ENCODE data around the gene BUD23. TPM values are rescaled to one million over a fixed set of nuclear protein-coding genes. Genes with fewer than 3 reads are reported as not detected.

BUD23 gene
- total and polyA plus RNA-seq, 9 of the 15 experiments (the other 6 are each of a cell fraction or from before 2014, with no cell fraction given): 79.5 to 270 (median 150) TPM

DNA sequence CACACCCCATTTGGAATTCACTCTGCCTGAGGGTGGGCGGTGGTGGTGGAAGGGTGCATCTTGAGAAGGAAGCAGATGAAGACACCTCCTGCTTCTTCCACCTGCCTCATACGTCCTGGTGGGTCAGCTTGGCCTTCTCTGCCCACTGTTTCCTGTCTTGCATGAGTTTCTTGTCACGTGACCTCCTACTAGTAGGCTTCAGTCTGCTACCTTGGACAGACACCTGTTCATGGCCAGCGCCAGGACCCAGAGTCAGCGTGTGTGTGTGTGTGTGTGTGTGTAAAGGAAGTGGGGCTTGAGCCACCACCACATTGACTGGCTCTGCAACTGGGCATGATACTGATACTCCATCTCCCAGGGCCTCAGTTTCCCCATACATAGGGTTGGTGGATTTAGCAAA is 32.9 kb upstream of the BUD23 start (continued):
- TF ChIP-seq, protein P1, sequence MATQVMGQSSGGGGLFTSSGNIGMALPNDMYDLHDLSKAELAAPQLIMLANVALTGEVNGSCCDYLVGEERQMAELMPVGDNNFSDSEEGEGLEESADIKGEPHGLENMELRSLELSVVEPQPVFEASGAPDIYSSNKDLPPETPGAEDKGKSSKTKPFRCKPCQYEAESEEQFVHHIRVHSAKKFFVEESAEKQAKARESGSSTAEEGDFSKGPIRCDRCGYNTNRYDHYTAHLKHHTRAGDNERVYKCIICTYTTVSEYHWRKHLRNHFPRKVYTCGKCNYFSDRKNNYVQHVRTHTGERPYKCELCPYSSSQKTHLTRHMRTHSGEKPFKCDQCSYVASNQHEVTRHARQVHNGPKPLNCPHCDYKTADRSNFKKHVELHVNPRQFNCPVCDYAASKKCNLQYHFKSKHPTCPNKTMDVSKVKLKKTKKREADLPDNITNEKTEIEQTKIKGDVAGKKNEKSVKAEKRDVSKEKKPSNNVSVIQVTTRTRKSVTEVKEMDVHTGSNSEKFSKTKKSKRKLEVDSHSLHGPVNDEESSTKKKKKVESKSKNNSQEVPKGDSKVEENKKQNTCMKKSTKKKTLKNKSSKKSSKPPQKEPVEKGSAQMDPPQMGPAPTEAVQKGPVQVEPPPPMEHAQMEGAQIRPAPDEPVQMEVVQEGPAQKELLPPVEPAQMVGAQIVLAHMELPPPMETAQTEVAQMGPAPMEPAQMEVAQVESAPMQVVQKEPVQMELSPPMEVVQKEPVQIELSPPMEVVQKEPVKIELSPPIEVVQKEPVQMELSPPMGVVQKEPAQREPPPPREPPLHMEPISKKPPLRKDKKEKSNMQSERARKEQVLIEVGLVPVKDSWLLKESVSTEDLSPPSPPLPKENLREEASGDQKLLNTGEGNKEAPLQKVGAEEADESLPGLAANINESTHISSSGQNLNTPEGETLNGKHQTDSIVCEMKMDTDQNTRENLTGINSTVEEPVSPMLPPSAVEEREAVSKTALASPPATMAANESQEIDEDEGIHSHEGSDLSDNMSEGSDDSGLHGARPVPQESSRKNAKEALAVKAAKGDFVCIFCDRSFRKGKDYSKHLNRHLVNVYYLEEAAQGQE (IDR thresholded peaks at IDR 0.05; ENCODE audit: borderline replicate concordance): 0 out of 2 replicates have a peak, but pooled peaks have one; percentile 13
- TF ChIP-seq, protein P1 (CRISPR knock-in tag; IDR thresholded peaks at IDR 0.05; ENCODE audit: low read depth): no peak
- TF ChIP-seq ZNF175 (CRISPR knock-in tag; IDR thresholded peaks at IDR 0.05; ENCODE audit: low read depth): no peak
- TF ChIP-seq, protein P2, sequence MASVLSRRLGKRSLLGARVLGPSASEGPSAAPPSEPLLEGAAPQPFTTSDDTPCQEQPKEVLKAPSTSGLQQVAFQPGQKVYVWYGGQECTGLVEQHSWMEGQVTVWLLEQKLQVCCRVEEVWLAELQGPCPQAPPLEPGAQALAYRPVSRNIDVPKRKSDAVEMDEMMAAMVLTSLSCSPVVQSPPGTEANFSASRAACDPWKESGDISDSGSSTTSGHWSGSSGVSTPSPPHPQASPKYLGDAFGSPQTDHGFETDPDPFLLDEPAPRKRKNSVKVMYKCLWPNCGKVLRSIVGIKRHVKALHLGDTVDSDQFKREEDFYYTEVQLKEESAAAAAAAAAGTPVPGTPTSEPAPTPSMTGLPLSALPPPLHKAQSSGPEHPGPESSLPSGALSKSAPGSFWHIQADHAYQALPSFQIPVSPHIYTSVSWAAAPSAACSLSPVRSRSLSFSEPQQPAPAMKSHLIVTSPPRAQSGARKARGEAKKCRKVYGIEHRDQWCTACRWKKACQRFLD (CRISPR knock-in tag; IDR thresholded peaks at IDR 0.05): no peak
- TF ChIP-seq, protein P3, sequence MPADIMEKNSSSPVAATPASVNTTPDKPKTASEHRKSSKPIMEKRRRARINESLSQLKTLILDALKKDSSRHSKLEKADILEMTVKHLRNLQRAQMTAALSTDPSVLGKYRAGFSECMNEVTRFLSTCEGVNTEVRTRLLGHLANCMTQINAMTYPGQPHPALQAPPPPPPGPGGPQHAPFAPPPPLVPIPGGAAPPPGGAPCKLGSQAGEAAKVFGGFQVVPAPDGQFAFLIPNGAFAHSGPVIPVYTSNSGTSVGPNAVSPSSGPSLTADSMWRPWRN (IDR thresholded peaks at IDR 0.05; ENCODE audit: low read depth): no peak
- TF ChIP-seq, protein P4, sequence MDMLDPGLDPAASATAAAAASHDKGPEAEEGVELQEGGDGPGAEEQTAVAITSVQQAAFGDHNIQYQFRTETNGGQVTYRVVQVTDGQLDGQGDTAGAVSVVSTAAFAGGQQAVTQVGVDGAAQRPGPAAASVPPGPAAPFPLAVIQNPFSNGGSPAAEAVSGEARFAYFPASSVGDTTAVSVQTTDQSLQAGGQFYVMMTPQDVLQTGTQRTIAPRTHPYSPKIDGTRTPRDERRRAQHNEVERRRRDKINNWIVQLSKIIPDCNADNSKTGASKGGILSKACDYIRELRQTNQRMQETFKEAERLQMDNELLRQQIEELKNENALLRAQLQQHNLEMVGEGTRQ (CRISPR knock-in tag; IDR thresholded peaks at IDR 0.05): peak; percentile 56
- no peak for TF ChIP-seq JUN (IDR thresholded peaks at IDR 0.05; ENCODE audit: borderline replicate concordance, low read depth, low read length)
- no peak for TF ChIP-seq JUN (CRISPR knock-in tag; IDR thresholded peaks at IDR 0.05; ENCODE audit: borderline replicate concordance)
- no peak for TF ChIP-seq SMARCC2 (IDR thresholded peaks at IDR 0.05; ENCODE audit: low read depth)
- no peak for TF ChIP-seq POLR2G (IDR thresholded peaks at IDR 0.05; ENCODE audit: low read depth, low read length)
- no peak for TF ChIP-seq HNRNPUL1 (IDR thresholded peaks at IDR 0.05; ENCODE audit: low read length)
- TF ChIP-seq ZNF668 (CRISPR knock-in tag; IDR thresholded peaks at IDR 0.05): no peak
- peak; percentile 90 for TF ChIP-seq TOE1 (IDR thresholded peaks at IDR 0.05; ENCODE audit: borderline replicate concordance)
- no peak for TF ChIP-seq TOE1 (CRISPR knock-in tag; IDR thresholded peaks at IDR 0.05; ENCODE audit: borderline replicate concordance, low read depth)
- TF ChIP-seq FIP1L1 (IDR thresholded peaks at IDR 0.05; ENCODE audit: low read depth, low read length, poor library complexity, severe bottlenecking): no peak
- TF ChIP-seq, protein P5, sequence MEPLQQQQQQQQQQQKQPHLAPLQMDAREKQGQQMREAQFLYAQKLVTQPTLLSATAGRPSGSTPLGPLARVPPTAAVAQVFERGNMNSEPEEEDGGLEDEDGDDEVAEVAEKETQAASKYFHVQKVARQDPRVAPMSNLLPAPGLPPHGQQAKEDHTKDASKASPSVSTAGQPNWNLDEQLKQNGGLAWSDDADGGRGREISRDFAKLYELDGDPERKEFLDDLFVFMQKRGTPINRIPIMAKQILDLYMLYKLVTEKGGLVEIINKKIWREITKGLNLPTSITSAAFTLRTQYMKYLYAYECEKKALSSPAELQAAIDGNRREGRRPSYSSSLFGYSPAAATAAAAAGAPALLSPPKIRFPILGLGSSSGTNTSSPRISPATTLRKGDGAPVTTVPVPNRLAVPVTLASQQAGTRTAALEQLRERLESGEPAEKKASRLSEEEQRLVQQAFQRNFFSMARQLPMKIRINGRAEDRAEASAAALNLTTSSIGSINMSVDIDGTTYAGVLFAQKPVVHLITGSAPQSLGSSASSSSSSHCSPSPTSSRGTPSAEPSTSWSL (CRISPR knock-in tag; IDR thresholded peaks at IDR 0.05; ENCODE audit: borderline replicate concordance): no peak
